Nephron (organoid): Measurements from ENCODE around the gene COBLL1.

ENCODE experiments used
- H3K27ac Mint-ChIP-seq, 3 experiments: 2 replicates each; pipeline ENCODE4 v1.8.0; 2020; ENCODE audit warnings: mixed read lengths in 3 of 3, mild to moderate bottlenecking in 2 of 3, moderate library complexity in 1 of 3
- H3K27me3 Mint-ChIP-seq: 2 replicates; pipeline ENCODE4 v1.8.0; 2021; ENCODE audit warnings: low read depth, mild to moderate bottlenecking, moderate library complexity, mixed read lengths
- H3K36me3 Mint-ChIP-seq: 2 replicates; pipeline ENCODE4 v1.8.0; 2020; ENCODE audit warnings: low read depth, mixed read lengths
- H3K4me1 Mint-ChIP-seq: 2 replicates; pipeline ENCODE4 v1.8.0; 2020; ENCODE audit warnings: mixed read lengths
- H3K4me3 Mint-ChIP-seq, 3 experiments: 2 replicates each; pipeline ENCODE4 v1.8.0; 2020; ENCODE audit warnings: mild to moderate bottlenecking in 3 of 3, mixed read lengths in 3 of 3, moderate library complexity in 2 of 3
- H3K9me3 Mint-ChIP-seq: 2 replicates; pipeline ENCODE4 v1.8.0; 2020; ENCODE audit warnings: mixed read lengths
- TF ChIP-seq, protein P1 (sequence below), 3 experiments: fragments of 200-600 bp; sonication (generic); IDR thresholded peaks; one replicate each; pipeline ENCODE4 v1.5.0; 2021; ENCODE audit warnings: antibody characterized with exemption in 3 of 3; ENCODE audit not compliant: unreplicated experiment in 3 of 3

Gene COBLL1

DNA sequence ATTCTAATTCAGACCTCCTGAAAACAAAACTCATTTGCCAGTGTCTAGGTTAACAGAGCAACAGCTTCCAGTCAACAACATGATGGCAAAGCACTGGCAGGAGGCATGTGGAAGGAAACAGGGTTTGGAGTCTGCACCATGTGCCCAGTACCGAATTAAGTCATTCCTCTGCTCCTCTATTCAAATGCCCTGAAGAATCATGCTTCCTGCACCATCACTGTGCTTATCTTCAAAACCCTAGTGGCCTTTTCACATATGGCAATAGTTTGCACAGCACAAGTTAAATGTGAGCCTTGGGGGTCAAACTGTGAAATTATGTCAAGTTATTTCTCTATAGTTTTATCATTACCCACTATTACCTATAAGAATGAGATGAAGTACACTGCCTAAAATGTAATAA, 145.0 kb downstream of the COBLL1 start:
- Mint-ChIP-seq H3K36me3 (peaks cover 17% of the 10 kb centered on the region), H3K4me1 (no peaks in the 10 kb centered on the region), H3K9me3 (no peaks in the 10 kb centered on the region), H3K4me3 (peak overlapping the region in 1 of 3 experiments; percentile 53), H3K27me3 (peaks cover 6% of the 10 kb centered on the region), H3K27ac (peak overlapping the region in 1 of 3 experiments; percentile 61)
- TF ChIP-seq, protein P1, sequence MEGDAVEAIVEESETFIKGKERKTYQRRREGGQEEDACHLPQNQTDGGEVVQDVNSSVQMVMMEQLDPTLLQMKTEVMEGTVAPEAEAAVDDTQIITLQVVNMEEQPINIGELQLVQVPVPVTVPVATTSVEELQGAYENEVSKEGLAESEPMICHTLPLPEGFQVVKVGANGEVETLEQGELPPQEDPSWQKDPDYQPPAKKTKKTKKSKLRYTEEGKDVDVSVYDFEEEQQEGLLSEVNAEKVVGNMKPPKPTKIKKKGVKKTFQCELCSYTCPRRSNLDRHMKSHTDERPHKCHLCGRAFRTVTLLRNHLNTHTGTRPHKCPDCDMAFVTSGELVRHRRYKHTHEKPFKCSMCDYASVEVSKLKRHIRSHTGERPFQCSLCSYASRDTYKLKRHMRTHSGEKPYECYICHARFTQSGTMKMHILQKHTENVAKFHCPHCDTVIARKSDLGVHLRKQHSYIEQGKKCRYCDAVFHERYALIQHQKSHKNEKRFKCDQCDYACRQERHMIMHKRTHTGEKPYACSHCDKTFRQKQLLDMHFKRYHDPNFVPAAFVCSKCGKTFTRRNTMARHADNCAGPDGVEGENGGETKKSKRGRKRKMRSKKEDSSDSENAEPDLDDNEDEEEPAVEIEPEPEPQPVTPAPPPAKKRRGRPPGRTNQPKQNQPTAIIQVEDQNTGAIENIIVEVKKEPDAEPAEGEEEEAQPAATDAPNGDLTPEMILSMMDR (IDR thresholded peaks at IDR 0.05; ENCODE audit: unreplicated experiment in 3 of 3), result no peak

DNA sequence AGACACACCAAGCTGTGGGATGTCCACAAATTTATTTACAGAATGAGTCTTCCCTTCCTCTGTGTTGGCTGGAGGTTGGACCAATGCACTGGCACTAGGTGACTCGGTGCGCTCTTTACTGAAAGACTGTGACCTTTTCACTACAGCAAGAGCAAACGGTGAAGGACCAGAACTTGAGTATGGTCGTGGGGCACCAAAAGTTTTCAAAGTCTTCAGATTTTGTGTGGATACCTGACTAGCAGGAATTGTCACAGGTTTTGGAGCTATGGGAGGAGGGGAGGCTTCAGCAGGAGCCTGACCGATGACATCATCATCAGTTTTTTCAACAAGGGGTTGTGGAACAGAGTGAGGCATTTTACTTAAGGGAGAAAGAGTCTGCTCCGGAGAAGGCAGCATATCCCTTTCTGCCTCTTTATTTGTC, 147.3 kb downstream of the COBLL1 start:
- Mint-ChIP-seq H3K4me1 (no peaks in the 10 kb centered on the region), H3K9me3 (no peaks in the 10 kb centered on the region), H3K4me3 (no peak overlapping the region), H3K36me3 (peaks cover 26% of the 10 kb centered on the region), H3K27ac (peak overlapping the region in 1 of 3 experiments; percentile 18), H3K27me3 (peaks cover 6% of the 10 kb centered on the region)
- TF ChIP-seq, protein P1 (IDR thresholded peaks at IDR 0.05; ENCODE audit: unreplicated experiment in 3 of 3), result no peak

DNA sequence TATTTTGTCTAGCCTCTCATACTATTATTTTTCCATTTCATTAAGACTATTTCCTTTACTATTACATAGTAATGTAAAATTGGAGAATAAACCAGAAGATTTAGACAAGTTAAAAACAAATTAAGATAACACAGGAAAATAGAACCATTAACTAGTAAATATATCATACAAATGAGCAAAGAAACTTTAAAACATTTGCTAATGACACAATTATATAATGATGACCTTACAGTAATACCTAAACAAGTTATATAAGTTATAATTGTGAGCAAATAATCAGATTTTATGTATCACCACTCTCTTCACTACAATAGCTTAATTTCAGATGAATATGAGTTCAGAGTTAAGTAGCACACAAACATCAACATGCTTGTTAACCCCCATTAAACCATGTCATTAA, 147.8 kb downstream of the COBLL1 start:
- Mint-ChIP-seq H3K36me3 (peaks cover 29% of the 10 kb centered on the region), H3K27me3 (peaks cover 6% of the 10 kb centered on the region), H3K4me1 (no peaks in the 10 kb centered on the region), H3K27ac (no peak overlapping the region), H3K9me3 (no peaks in the 10 kb centered on the region), H3K4me3 (no peak overlapping the region)
- TF ChIP-seq, protein P1 (IDR thresholded peaks at IDR 0.05; ENCODE audit: unreplicated experiment in 3 of 3), result no peak

DNA sequence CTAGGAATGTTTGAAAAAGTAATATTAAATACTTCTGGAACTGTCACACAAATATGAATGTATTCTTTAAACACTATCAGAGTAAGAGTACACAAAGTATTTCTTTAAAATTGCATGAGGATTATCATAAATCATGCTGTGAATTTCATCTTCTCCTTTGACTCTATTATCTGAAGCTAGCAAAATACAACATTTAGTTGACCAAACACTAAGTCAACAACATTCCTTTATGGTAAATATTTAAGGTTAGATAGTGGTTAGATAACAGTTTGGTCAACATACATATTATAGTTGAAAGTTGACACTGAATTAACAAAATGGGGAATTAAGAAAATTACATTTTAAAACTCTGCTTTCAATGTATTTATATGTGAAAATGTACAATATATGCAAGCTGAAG, 148.2 kb downstream of the COBLL1 start:
- no peak overlapping the region for H3K27ac Mint-ChIP-seq
- H3K27me3 Mint-ChIP-seq, result peaks cover 6% of the 10 kb centered on the region
- H3K36me3 Mint-ChIP-seq, result peaks cover 29% of the 10 kb centered on the region
- TF ChIP-seq, protein P1 (IDR thresholded peaks at IDR 0.05; ENCODE audit: unreplicated experiment in 3 of 3), result no peak
- no peaks in the 10 kb centered on the region for H3K9me3 Mint-ChIP-seq
- no peaks in the 10 kb centered on the region for H3K4me1 Mint-ChIP-seq
- H3K4me3 Mint-ChIP-seq, result no peak overlapping the region

DNA sequence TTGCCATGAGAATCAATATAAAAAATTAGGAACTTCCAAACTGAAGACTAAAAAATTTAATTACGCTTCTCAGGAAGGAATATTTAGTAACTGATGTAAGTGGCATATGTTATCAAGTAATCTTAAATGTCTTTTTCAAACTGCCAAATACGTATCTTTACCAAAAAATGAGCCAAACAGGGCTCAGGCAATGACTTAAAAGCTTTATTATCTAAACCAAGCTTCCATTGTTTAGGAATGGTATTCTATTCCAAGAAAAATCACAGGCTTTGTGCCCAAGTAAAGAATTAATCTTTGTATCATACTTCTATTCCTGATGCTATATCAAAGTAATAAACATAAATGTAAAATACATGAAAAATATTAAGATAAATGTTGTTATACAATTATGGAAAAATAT, 148.7 kb downstream of the COBLL1 start:
- Mint-ChIP-seq H3K36me3 (peaks cover 29% of the 10 kb centered on the region), H3K27me3 (peaks cover 6% of the 10 kb centered on the region), H3K4me1 (no peaks in the 10 kb centered on the region), H3K4me3 (no peak overlapping the region), H3K27ac (no peak overlapping the region), H3K9me3 (no peaks in the 10 kb centered on the region)
- TF ChIP-seq, protein P1 (IDR thresholded peaks at IDR 0.05; ENCODE audit: unreplicated experiment in 3 of 3), result no peak

DNA sequence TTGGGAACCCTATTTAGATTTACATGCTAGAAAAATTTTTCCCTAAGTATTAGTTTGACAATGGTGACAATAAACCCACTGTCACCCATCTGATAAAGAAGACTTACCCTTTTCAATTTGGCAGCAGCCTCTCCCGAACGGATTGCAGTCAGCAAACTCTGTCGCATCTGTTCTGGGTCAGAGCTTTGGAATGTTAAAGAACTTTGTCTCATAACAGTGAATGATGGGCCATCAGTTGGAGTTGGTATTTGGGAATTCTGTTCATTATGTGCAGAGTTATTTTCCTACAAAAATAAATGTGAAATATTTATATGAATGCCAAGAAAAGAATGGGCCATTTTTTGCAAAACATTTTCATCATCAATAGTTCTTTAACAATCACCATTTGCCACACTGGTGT, 149.5 kb downstream of the COBLL1 start:
- H3K27me3 Mint-ChIP-seq, result peaks cover 6% of the 10 kb centered on the region
- peak overlapping the region in 2 of 3 experiments; percentile 40 to 81 for H3K27ac Mint-ChIP-seq
- no peaks in the 10 kb centered on the region for H3K9me3 Mint-ChIP-seq
- H3K4me3 Mint-ChIP-seq, result no peak overlapping the region
- no peaks in the 10 kb centered on the region for H3K4me1 Mint-ChIP-seq
- TF ChIP-seq, protein P1 (IDR thresholded peaks at IDR 0.05; ENCODE audit: unreplicated experiment in 3 of 3), result no peak
- H3K36me3 Mint-ChIP-seq, result peaks cover 29% of the 10 kb centered on the region
